Glutamatergic neuron (in vitro differentiated cells): ENCODE measurements around the gene MRPL53. TPM values are rescaled to one million over a fixed set of nuclear protein-coding genes. Genes with fewer than 3 reads are reported as not detected.

ENCODE experiments used
- DNase-seq: peaks from one replicate; pipeline ENCODE4 v3.0.0; 2022
- H3K27ac Mint-ChIP-seq: one replicate; pipeline ENCODE4 v1.8.0; 2020; ENCODE audit warnings: mild to moderate bottlenecking, mixed read lengths, inconsistent platforms; ENCODE audit not compliant: unreplicated experiment
- H3K27me3 Mint-ChIP-seq: one replicate; pipeline ENCODE4 v1.8.0; 2020; ENCODE audit warnings: mild to moderate bottlenecking, moderate library complexity, mixed read lengths, inconsistent platforms; ENCODE audit not compliant: unreplicated experiment
- H3K36me3 Mint-ChIP-seq: one replicate; pipeline ENCODE4 v1.8.0; 2020; ENCODE audit warnings: mild to moderate bottlenecking, mixed read lengths, inconsistent platforms; ENCODE audit not compliant: unreplicated experiment
- H3K4me1 Mint-ChIP-seq: one replicate; pipeline ENCODE4 v1.8.0; 2020; ENCODE audit warnings: mild to moderate bottlenecking, low read depth, mixed read lengths, inconsistent platforms; ENCODE audit not compliant: unreplicated experiment
- H3K4me3 Mint-ChIP-seq: one replicate; pipeline ENCODE4 v1.8.0; 2020; ENCODE audit warnings: mild to moderate bottlenecking, mixed read lengths, inconsistent platforms; ENCODE audit not compliant: unreplicated experiment
- H3K9me3 Mint-ChIP-seq: one replicate; pipeline ENCODE4 v1.8.0; 2020; ENCODE audit warnings: mild to moderate bottlenecking, moderate library complexity, mixed read lengths, inconsistent platforms; ENCODE audit not compliant: unreplicated experiment
- total RNA-seq: library from RNA; stranded (reverse); fragmentation: NEBNext Ultra II Directional; extraction: Animal tissue kit (Norgen Biotek cat#: 25700); gene quantifications from one replicate; pipeline ENCODE4 v1.2.1, GENCODE V29; 2021; ENCODE audit not compliant: unreplicated experiment
- TF ChIP-seq, protein P1 (sequence below): fragments of 200-600 bp; sonication (generic); IDR thresholded peaks from one replicate; pipeline ENCODE4 v1.5.0; 2021; ENCODE audit not compliant: partially characterized antibody, unreplicated experiment

MRPL53 gene
- total RNA-seq, 1 donor from 2014 or later: 63.9 TPM

DNA sequence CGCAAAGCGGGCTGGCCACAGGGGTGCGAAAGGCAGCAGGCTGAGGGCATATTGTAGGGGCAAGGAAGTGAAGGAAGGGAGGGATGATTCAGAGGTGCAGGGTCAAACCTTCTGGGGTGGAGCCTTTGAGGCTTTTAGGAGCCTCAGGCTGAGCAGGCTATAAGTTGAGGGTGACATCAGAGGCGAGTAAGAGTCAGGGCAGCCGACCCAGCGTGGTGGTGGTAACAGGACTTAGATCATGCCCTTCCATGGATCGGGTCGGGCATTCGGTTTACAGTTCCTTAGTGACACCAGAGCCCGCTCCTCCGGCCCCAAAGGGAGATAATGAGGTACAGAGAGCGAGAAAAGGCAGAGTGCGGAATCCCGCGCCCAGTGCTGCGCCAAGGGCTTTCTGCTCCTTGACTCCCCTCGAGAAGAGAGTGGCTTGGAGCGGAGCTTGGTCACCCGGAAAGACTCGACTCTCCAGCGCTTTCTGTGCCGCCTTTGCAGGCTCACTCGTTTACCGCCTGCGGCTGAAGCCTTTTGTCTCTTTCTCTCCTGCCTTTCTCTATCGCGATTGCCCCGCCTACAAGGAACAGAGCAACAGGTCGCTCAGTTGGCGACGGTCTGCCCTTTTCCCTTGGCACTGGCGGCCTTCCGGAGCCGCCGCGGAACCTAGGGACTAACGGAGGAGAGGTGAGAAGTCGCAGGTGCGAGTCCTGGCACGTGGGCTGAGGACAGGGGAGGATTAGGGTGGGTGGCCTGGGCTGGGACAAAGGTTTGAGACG is 26.2 kb upstream of the MRPL53 start:
- H3K9me3 Mint-ChIP-seq: peaks cover 9% of the 10 kb centered on the region
- H3K27ac Mint-ChIP-seq: no peak overlapping the region
- peak overlapping the region; percentile 86 for H3K4me3 Mint-ChIP-seq
- TF ChIP-seq, protein P1, sequence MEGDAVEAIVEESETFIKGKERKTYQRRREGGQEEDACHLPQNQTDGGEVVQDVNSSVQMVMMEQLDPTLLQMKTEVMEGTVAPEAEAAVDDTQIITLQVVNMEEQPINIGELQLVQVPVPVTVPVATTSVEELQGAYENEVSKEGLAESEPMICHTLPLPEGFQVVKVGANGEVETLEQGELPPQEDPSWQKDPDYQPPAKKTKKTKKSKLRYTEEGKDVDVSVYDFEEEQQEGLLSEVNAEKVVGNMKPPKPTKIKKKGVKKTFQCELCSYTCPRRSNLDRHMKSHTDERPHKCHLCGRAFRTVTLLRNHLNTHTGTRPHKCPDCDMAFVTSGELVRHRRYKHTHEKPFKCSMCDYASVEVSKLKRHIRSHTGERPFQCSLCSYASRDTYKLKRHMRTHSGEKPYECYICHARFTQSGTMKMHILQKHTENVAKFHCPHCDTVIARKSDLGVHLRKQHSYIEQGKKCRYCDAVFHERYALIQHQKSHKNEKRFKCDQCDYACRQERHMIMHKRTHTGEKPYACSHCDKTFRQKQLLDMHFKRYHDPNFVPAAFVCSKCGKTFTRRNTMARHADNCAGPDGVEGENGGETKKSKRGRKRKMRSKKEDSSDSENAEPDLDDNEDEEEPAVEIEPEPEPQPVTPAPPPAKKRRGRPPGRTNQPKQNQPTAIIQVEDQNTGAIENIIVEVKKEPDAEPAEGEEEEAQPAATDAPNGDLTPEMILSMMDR: no peak
- peaks cover 15% of the 10 kb centered on the region for H3K4me1 Mint-ChIP-seq
- peak; percentile 34 for DNase-seq
- peaks cover 25% of the 10 kb centered on the region for H3K27me3 Mint-ChIP-seq
- H3K36me3 Mint-ChIP-seq: peaks cover 8% of the 10 kb centered on the region

DNA sequence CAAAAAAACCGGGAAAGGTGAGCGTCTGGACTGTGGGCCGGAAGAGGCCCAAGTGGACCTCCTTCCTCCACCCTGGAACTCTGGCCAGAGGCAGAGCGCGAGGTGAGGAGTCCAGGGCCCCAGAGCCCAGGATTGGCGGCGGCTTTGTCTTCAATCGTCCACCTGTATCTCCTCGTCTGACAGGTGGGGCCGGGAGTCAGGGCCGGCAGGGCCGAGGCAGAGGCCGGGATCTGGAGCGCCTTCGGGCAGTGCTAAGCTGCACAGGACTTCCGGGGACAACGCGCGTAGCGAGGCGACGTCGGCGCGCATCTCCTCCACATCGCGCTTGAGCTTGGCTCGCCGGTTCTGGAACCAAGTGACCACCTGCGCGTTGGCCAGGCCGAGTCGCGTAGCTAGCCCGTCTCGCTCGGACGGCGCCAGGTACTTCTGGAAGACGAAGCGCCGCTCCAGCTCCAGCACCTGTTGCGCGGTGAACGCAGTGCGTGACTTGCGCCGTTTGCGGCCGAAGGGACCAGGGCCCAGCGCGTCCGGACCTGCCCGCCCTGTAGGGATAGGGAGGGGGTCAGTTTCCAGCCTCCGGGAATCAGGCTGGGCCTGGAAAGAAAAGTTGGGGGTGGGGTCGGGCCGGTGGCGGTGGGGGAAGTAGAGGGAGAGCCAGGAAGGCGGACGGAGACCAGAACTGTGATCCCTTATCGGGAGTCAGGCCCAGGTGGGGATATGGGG is 25.5 kb upstream of the MRPL53 start:
- Mint-ChIP-seq H3K27me3 (peaks cover 24% of the 10 kb centered on the region), H3K36me3 (peaks cover 8% of the 10 kb centered on the region), H3K4me1 (peaks cover 15% of the 10 kb centered on the region), H3K9me3 (peaks cover 9% of the 10 kb centered on the region), H3K4me3 (peak overlapping the region; percentile 86), H3K27ac (no peak overlapping the region)
- TF ChIP-seq, protein P1: no peak
- peak; percentile 32 for DNase-seq

- Mint-ChIP-seq H3K36me3 (peaks cover 8% of the 10 kb centered on the region), H3K9me3 (peaks cover 5% of the 10 kb centered on the region), H3K27ac (no peak overlapping the region), H3K4me1 (peaks cover 15% of the 10 kb centered on the region), H3K4me3 (peak overlapping the region; percentile 86), H3K27me3 (peaks cover 21% of the 10 kb centered on the region)
- no peak for DNase-seq
- TF ChIP-seq, protein P1: no peak
These were observed 24.7 kb upstream of the MRPL53 start for GRCh38 chr2:74496997-74497776.

GRCh38 chr2:74495440-74495839 is 23.0 kb upstream of the MRPL53 start:
- Mint-ChIP-seq H3K27me3 (peaks cover 14% of the 10 kb centered on the region), H3K27ac (no peak overlapping the region), H3K4me3 (no peak overlapping the region), H3K4me1 (peaks cover 6% of the 10 kb centered on the region), H3K36me3 (peaks cover 8% of the 10 kb centered on the region), H3K9me3 (peaks cover 2% of the 10 kb centered on the region)
- TF ChIP-seq, protein P1: no peak
- DNase-seq: no peak
